ENCODE data around the gene ZC3H13.

- TF ChIP-seq, protein P1, sequence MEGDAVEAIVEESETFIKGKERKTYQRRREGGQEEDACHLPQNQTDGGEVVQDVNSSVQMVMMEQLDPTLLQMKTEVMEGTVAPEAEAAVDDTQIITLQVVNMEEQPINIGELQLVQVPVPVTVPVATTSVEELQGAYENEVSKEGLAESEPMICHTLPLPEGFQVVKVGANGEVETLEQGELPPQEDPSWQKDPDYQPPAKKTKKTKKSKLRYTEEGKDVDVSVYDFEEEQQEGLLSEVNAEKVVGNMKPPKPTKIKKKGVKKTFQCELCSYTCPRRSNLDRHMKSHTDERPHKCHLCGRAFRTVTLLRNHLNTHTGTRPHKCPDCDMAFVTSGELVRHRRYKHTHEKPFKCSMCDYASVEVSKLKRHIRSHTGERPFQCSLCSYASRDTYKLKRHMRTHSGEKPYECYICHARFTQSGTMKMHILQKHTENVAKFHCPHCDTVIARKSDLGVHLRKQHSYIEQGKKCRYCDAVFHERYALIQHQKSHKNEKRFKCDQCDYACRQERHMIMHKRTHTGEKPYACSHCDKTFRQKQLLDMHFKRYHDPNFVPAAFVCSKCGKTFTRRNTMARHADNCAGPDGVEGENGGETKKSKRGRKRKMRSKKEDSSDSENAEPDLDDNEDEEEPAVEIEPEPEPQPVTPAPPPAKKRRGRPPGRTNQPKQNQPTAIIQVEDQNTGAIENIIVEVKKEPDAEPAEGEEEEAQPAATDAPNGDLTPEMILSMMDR (conservative IDR thresholded peaks at IDR 0.05; ENCODE audit: low read depth, low read length), result no peak
- no peak for TF ChIP-seq EZH2 (IDR thresholded peaks at IDR 0.05; ENCODE audit: borderline replicate concordance, low read depth, low read length, poor library complexity, severe bottlenecking)
Observed at GRCh38 chr13:45961468-45961867, 91.1 kb downstream of the ZC3H13 start.

Data from A673 (cell line).